MM.1S (cell line): Measurements from ENCODE around the gene NMRK1.

Experiments used
- DNase-seq: peaks from one replicate; pipeline ENCODE4 v3.0.0-alpha.2; 2015
- H2AFZ ChIP-seq: fragments of 300-600 bp; sonication (generic); 2 replicates; pipeline ENCODE4 v1.6.0; 2016; ENCODE audit warnings: antibody characterized with exemption, low read length
- H3F3A ChIP-seq: fragments of 300-600 bp; sonication (generic); 2 replicates; pipeline ENCODE4 v1.6.1; 2016; ENCODE audit warnings: mild to moderate bottlenecking, antibody characterized with exemption, low read length, moderate library complexity, mixed read lengths; ENCODE audit not compliant: insufficient read depth
- H3K27ac ChIP-seq: fragments of 300-600 bp; sonication (generic); 2 replicates; pipeline ENCODE4 v1.5.1; 2016; ENCODE audit warnings: mild to moderate bottlenecking, low read length
- H3K27me3 ChIP-seq: fragments of 300-600 bp; sonication (generic); replicated peaks from 2 replicates; pipeline ENCODE4 v1.6.0; 2016; ENCODE audit warnings: low read length; ENCODE audit not compliant: insufficient read depth
- H3K36me3 ChIP-seq: fragments of 300-600 bp; sonication (generic); replicated peaks from 2 replicates; pipeline ENCODE4 v1.6.1; 2016; ENCODE audit warnings: mild to moderate bottlenecking, low read length, mixed read lengths; ENCODE audit not compliant: insufficient read depth
- H3K4me1 ChIP-seq: fragments of 300-600 bp; sonication (generic); 2 replicates; pipeline ENCODE4 v1.6.1; 2016; ENCODE audit warnings: low read length, mixed read lengths
- H3K4me2 ChIP-seq: fragments of 300-600 bp; sonication (generic); 2 replicates; pipeline ENCODE4 v1.6.0; 2016; ENCODE audit warnings: low read depth, low read length
- H3K4me3 ChIP-seq: fragments of 300-600 bp; sonication (generic); 2 replicates; pipeline ENCODE4 v1.5.1; 2016; ENCODE audit warnings: low read length, mixed read lengths
- H3K79me2 ChIP-seq: fragments of 300-600 bp; sonication (generic); 2 replicates; pipeline ENCODE4 v1.6.1; 2016; ENCODE audit warnings: mixed run types, low read length, mixed read lengths
- H3K9ac ChIP-seq: fragments of 300-600 bp; sonication (generic); 2 replicates; pipeline ENCODE4 v1.6.1; 2016; ENCODE audit warnings: low read length, mixed read lengths
- H3K9me2 ChIP-seq: fragments of 300-600 bp; sonication (generic); replicated peaks from 2 replicates; pipeline ENCODE4 v1.6.1; 2016; ENCODE audit warnings: mild to moderate bottlenecking, low read length, mixed read lengths; ENCODE audit not compliant: insufficient read depth
- H3K9me3 ChIP-seq: fragments of 300-600 bp; sonication (generic); replicated peaks from 2 replicates; pipeline ENCODE4 v1.6.1; 2016; ENCODE audit warnings: mild to moderate bottlenecking, low read length, mixed read lengths; ENCODE audit not compliant: insufficient read depth
- H4K20me1 ChIP-seq: fragments of 300-600 bp; sonication (generic); 2 replicates; pipeline ENCODE4 v1.6.1; 2016; ENCODE audit warnings: mild to moderate bottlenecking, low read length, moderate library complexity, mixed read lengths; ENCODE audit not compliant: insufficient read depth
- CTCF ChIP-seq: fragments of 300-600 bp; sonication (generic); IDR thresholded peaks from 2 replicates; pipeline ENCODE4 v1.5.1; 2016; ENCODE audit warnings: antibody characterized with exemption, low read length, mixed read lengths
- EZH2 ChIP-seq: fragments of 300-600 bp; sonication (generic); optimal IDR thresholded peaks from 2 replicates; pipeline ENCODE3; 2017; ENCODE audit warnings: low read depth, mild to moderate bottlenecking, antibody characterized with exemption, low read length, mixed read lengths
- EZH2phosphoT487 ChIP-seq: fragments of 300-600 bp; sonication (generic); IDR thresholded peaks from 2 replicates; pipeline ENCODE4 v1.6.1; 2018; ENCODE audit warnings: antibody characterized with exemption, low read length

The NMRK1 gene

GRCh38 chr9:75039801-75040200 lies 48.2 kb downstream of the NMRK1 start:
- Histone ChIP-seq H3K9ac (no peak overlapping the region), H3K4me2 (no peak overlapping the region), H3K36me3 (no peaks in the 10 kb centered on the region), H3F3A (no peaks in the 10 kb centered on the region), H2AFZ (no peak overlapping the region), H3K4me3 (no peak overlapping the region), H4K20me1 (no peaks in the 10 kb centered on the region), H3K4me1 (no peaks in the 10 kb centered on the region), H3K27ac (no peak overlapping the region), H3K79me2 (no peaks in the 10 kb centered on the region), H3K9me2 (no peaks in the 10 kb centered on the region), H3K27me3 (no peaks in the 10 kb centered on the region), H3K9me3 (no peaks in the 10 kb centered on the region)
- no peak for DNase-seq
- no peak for TF ChIP-seq EZH2phosphoT487
- no peak for TF ChIP-seq CTCF
- no peak for TF ChIP-seq EZH2

DNA sequence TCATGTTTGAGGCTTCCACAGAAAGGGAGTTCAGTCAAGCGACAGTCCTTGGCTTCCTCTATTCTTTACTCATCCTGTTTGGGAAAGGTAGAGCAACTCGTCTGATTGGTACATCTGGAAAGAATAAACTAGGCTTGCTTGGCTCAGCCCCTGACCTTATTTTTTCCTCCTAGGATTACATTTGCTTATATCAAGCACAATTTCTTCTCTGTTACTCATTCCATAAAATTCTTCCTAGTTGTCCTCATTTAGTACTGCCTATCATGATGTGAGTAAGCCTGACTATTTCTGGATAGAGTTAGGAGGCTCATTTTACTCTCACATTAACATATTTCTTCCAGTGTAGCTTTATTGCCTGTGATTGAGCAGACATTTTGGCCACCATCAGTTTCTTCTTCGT lies 48.9 kb downstream of the NMRK1 start:
- TF ChIP-seq EZH2 (no peak), CTCF (no peak), EZH2phosphoT487 (no peak)
- H2AFZ ChIP-seq: no peak overlapping the region
- H3K4me3 ChIP-seq: no peak overlapping the region
- no peaks in the 10 kb centered on the region for H3F3A ChIP-seq
- H3K9me2 ChIP-seq: no peaks in the 10 kb centered on the region
- no peak for DNase-seq
- no peak overlapping the region for H3K4me2 ChIP-seq
- no peaks in the 10 kb centered on the region for H3K4me1 ChIP-seq
- H3K9ac ChIP-seq: no peak overlapping the region
- H3K36me3 ChIP-seq: no peaks in the 10 kb centered on the region
- H3K27ac ChIP-seq: no peak overlapping the region
- no peaks in the 10 kb centered on the region for H3K79me2 ChIP-seq
- no peaks in the 10 kb centered on the region for H3K9me3 ChIP-seq
- no peaks in the 10 kb centered on the region for H4K20me1 ChIP-seq
- no peaks in the 10 kb centered on the region for H3K27me3 ChIP-seq

- H3K27me3 ChIP-seq: no peaks in the 10 kb centered on the region
- no peak overlapping the region for H3K4me2 ChIP-seq
- H2AFZ ChIP-seq: no peak overlapping the region
- no peak for DNase-seq
- no peaks in the 10 kb centered on the region for H3K4me1 ChIP-seq
- H3K9me3 ChIP-seq: no peaks in the 10 kb centered on the region
- no peaks in the 10 kb centered on the region for H3K9me2 ChIP-seq
- H3F3A ChIP-seq: no peaks in the 10 kb centered on the region
- H3K79me2 ChIP-seq: no peaks in the 10 kb centered on the region
- H4K20me1 ChIP-seq: no peaks in the 10 kb centered on the region
- no peaks in the 10 kb centered on the region for H3K36me3 ChIP-seq
- TF ChIP-seq CTCF: no peak
- no peak for TF ChIP-seq EZH2phosphoT487
- TF ChIP-seq EZH2: no peak
- H3K4me3 ChIP-seq: no peak overlapping the region
- H3K27ac ChIP-seq: no peak overlapping the region
- no peak overlapping the region for H3K9ac ChIP-seq
These were observed 51.2 kb downstream of the NMRK1 start for GRCh38 chr9:75036793-75037192.
